ENCODE results near the gene MANEAL.
A peak's percentile ranks its signal among the peaks of the same experiment; 100 is the strongest.

MANEAL gene

DNA sequence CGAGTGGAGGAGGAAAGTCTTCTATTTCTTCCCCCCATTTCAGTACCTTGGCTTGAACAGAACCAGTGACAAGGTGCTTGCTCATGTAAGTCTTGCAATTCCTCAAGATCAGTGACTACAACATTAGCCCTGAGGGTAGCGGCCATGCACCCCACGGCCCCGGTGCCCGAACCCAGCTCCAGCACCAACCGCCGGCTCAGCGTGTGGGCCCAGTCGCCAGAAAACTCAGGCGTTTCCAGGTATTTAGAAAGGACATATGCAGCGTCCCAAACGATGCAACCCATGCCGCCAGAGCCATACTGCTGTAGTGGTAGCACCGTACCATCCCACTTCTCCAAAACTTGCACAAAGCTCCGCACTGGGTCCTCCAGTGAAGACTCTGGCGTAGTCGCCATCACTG, 11.2 kb upstream of the MANEAL start:
- no peak for DNase-seq (ENCODE audit: low read depth)
- H3K4me3 ChIP-seq (ENCODE audit: low read length) = no peak overlapping the region
- TF ChIP-seq, protein P1, sequence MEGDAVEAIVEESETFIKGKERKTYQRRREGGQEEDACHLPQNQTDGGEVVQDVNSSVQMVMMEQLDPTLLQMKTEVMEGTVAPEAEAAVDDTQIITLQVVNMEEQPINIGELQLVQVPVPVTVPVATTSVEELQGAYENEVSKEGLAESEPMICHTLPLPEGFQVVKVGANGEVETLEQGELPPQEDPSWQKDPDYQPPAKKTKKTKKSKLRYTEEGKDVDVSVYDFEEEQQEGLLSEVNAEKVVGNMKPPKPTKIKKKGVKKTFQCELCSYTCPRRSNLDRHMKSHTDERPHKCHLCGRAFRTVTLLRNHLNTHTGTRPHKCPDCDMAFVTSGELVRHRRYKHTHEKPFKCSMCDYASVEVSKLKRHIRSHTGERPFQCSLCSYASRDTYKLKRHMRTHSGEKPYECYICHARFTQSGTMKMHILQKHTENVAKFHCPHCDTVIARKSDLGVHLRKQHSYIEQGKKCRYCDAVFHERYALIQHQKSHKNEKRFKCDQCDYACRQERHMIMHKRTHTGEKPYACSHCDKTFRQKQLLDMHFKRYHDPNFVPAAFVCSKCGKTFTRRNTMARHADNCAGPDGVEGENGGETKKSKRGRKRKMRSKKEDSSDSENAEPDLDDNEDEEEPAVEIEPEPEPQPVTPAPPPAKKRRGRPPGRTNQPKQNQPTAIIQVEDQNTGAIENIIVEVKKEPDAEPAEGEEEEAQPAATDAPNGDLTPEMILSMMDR (IDR thresholded peaks at IDR 0.05; ENCODE audit: insufficient read depth, low read depth, low read length, missing control alignments) = no peak

DNA sequence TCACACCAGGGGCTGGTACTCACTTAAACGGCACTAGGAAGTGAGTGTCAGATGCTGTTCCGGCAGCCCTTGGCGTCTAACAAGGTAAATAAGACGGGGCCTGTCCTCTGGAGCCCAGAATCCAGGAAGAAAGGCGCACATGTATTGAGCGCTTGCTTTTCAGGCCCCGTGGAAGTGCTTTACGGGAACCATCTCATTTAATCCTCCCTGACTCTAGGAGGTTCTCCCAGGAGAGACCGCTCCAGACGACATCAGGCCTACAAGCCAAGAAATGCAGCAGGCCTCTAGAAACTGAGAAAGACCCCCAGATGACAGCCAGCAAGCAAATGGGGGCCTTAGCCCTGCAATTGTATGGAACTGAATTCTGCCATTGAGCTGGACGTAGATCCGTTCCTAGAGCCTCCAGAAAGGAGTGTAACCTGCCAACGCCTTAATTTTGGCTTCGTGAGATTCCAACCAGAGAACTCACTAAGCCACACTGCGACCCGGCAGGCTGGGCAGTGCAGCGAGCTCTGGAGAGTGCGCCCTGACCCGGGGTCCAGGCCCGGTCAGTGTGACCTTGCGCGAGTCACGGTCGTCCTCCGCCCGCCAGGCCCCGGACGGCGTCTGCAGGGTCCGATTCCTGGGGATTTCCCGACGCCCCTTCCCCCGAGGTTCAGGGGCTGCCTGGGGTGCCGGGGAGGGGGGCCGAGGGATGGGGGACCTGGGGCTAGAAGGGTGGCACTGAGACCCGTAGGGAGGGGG, 532 bp upstream of the MANEAL start:
- TF ChIP-seq, protein P1 (IDR thresholded peaks at IDR 0.05; ENCODE audit: insufficient read depth, low read depth, low read length, missing control alignments) = no peak
- DNase-seq (ENCODE audit: low read depth) = no peak
- no peak overlapping the region for H3K4me3 ChIP-seq (ENCODE audit: low read length)

- DNase-seq (ENCODE audit: low read depth) = no peak
- TF ChIP-seq, protein P1 (IDR thresholded peaks at IDR 0.05; ENCODE audit: insufficient read depth, low read depth, low read length, missing control alignments) = no peak
- H3K4me3 ChIP-seq (ENCODE audit: low read length) = peak overlapping the region; percentile 11
These were observed 1.0 kb downstream of the MANEAL start for GRCh38 chr1:37794372-37795339.

DNA sequence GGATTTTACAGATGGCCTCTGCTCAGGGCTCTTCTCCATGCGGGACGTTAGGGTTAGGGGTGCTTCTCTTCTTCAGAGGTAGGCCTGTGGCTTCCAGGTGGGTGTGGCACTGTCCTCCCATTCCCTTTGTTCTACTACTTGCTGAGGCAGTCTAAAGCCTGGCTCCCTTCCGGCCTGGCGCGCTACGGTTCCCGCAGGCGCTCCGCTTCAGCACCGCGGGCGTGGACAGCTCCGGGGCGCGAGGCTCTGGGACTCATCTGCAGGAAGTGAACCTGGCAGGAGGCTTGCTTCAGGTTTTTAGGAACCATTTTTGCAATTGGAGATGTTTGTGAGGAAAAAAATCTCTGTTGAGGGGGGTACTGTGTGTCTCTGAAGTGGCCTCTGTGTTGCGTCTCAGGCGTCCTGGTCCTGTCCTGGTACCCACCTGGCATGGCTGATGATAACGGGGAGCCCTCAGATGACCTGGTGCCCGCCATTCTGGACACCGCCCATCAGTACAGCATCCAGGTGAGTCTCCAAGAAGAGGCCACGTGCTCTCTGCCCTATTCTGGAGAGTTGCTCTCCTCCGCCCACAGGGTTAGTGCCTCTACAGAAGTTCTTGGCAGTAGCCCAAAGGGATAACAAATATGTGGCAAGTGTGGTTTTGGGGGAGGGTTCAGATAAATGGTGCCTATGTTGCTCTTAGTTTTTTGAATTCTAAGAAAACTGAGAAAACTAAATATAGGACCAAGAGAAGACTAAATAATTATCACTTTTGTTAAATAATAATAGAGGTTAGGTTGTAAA, 1.9 kb downstream of the MANEAL start:
- DNase-seq (ENCODE audit: low read depth) = peak; percentile 74
- no peak overlapping the region for H3K4me3 ChIP-seq (ENCODE audit: low read length)
- TF ChIP-seq, protein P1 (IDR thresholded peaks at IDR 0.05; ENCODE audit: insufficient read depth, low read depth, low read length, missing control alignments) = no peak

DNA sequence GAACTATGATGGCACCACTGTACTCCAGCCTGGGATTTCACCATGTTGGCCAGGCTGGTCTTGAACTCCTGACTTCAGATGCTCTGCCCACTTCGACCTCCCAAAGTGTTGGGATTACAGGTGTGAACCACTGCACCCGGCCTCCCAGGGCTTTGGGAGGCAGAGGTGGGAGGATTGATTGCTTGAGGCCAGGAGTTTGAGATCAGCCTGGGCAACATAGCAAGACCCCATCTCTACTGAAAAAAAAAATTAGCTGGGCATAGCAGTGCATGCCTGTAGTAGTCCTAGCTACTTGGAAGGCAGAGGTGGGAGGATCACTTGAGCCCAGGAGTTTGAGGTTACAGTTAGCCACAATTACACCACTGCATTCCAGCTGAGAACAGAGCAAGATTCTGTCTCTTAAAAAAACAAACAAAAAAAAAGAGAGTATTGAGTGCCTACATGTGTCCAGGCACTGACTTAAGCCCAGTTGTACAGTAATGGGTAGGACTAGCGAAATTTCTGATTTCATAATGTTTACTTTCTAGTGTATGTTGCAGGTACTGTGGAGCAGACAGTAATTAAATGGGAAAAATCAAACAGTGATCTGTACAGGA, 4.2 kb downstream of the MANEAL start:
- TF ChIP-seq, protein P1 (IDR thresholded peaks at IDR 0.05; ENCODE audit: insufficient read depth, low read depth, low read length, missing control alignments) = no peak
- no peak overlapping the region for H3K4me3 ChIP-seq (ENCODE audit: low read length)
- no peak for DNase-seq (ENCODE audit: low read depth)

GRCh38 chr1:37802439-37802838, 8.8 kb downstream of the MANEAL start:
- H3K4me3 ChIP-seq (ENCODE audit: low read length) = no peak overlapping the region
- TF ChIP-seq, protein P1 (IDR thresholded peaks at IDR 0.05; ENCODE audit: insufficient read depth, low read depth, low read length, missing control alignments) = no peak
- no peak for DNase-seq (ENCODE audit: low read depth)
